Cardiac fibroblast (primary cell): ENCODE measurements around the gene ACOT8.

Source experiments
- DNase-seq, 2 donors: peaks; one replicate each; pipeline versions ENCODE4 v3.0.0 to v3.0.0-alpha.2; 2010; ENCODE audit warnings: low read depth in 2 of 2
- H3K4me3 ChIP-seq, 2 donors: replicated peaks in 1 of 2; 1 replicate in 1 of 2; 2 replicates in 1 of 2; pipeline ENCODE4 v1.5.1; 2011; ENCODE audit warnings: low read depth in 2 of 2, low read length in 2 of 2, mild to moderate bottlenecking in 2 of 2, moderate library complexity in 1 of 2
- TF ChIP-seq, protein P1 (sequence below): IDR thresholded peaks from one replicate; pipeline ENCODE4 v1.5.1; 2011; ENCODE audit warnings: low read depth, mild to moderate bottlenecking, low read length, inconsistent platforms

Gene ACOT8

DNA sequence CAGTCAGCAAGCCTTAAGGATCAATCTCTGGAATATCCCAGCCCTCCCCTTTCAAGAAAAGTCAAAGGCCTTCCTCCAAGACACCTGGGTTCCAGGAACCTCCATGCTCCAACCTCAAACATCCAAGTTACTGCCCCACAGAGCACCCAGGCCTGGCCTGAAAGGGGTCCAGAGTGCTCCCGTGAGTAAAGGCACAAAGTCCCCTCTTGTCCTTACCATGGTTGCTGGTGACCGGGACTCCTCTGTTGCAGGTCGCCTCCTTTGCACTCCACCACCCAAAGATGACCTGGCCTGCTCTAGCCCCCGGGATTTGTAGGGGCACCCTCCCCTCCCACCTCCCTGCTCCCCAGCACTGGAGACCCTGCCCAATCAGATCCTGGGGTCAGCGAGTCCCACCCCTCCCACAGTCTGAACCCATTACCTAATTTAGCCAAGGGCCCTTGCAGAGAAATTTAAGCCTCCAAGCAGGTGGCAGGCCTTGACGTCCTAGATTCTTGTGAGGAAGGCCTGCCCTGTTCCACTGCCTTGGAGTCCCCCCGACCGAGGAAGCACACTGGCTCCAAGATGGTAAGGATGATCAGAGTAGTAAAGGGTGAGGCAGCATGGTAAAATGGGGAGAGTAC is 30.1 kb downstream of the ACOT8 start, which contains the start of gene TNNC2:
TSS of gene TNNC2 (minus strand) at position 283 of the 623 bp plus-strand sequence. CDS start at position 219, 64 bp downstream.
- no peak within 1 kb of the TSS for H3K4me3 ChIP-seq
- DNase-seq = no peak
- TF ChIP-seq, protein P1, sequence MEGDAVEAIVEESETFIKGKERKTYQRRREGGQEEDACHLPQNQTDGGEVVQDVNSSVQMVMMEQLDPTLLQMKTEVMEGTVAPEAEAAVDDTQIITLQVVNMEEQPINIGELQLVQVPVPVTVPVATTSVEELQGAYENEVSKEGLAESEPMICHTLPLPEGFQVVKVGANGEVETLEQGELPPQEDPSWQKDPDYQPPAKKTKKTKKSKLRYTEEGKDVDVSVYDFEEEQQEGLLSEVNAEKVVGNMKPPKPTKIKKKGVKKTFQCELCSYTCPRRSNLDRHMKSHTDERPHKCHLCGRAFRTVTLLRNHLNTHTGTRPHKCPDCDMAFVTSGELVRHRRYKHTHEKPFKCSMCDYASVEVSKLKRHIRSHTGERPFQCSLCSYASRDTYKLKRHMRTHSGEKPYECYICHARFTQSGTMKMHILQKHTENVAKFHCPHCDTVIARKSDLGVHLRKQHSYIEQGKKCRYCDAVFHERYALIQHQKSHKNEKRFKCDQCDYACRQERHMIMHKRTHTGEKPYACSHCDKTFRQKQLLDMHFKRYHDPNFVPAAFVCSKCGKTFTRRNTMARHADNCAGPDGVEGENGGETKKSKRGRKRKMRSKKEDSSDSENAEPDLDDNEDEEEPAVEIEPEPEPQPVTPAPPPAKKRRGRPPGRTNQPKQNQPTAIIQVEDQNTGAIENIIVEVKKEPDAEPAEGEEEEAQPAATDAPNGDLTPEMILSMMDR = no peak

DNA sequence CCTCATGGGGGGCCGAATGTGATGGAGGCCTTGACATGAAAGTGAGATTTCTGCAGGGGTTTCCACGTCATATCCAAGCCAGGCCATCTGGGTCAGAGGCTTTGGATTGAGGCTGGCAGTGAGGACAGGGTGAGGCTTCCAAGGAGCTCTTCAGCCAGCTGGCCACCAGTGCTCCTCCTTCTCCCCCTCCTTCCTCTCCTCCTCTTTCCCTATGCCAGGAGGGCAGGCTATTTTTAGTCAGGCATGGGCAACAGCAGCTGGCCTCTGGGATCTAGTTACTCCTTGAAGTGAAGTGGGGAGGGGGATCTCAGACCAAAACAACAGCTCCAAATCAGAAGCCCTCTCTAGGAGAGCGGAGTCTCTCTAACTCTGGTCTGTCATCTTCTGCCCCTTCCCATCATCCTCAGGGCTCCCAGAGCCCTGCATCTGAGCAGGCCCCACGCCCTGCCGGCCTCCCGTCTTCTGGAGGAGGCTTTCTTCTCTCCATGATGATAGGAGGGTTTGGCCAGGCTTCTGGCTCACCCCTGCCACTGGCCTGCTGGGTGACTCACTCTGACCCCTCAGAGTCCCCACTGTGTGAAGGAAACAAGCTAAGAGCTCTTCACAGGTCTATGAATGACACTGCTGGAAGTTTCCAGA is 30.7 kb downstream of the ACOT8 start:
- no peak overlapping the region for H3K4me3 ChIP-seq
- peak; percentile 25 to 70 for DNase-seq
- TF ChIP-seq, protein P1 = no peak

DNA sequence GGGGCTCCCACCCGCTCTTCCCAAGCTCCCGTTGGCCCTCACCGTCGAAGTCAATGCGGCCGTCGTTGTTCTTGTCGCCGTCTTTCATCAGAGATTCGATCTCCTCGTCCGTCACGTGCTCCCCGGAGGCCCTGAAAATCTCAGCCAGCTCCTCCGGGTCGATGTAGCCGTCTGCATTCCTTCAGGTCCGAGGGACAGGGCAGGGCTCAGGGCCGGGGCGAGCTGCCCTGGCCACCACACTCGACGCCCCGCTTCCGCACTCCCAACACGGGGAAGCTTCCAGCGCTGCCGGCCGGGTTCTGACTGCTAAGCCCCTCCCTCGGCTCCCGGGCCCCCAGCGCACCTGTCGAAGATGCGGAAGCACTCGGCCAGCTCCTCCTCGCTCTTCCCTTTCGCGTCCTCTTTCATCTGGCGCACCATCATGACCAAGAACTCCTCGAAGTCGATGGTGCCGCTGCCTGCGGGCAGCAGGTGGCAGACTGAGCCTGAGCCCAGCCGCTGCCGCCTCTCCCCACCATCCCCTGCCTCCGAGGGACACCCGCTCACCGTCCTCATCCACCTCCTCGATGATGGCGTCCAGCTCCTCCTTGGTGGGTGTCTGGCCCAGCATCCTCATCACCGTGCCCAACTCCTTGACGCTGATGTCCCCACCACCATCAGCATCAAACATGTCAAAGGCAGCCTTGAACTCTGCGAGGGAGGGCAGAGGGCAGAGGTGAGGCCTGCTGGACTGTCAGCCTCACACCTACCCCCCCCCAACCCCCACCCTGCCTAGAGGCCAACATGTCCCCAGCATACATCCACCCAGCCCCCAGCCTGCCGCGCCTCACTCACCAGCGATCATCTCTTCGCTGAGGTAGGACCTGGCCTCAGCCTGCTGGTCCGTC is 33.0 kb downstream of the ACOT8 start:
- H3K4me3 ChIP-seq = no peak overlapping the region
- TF ChIP-seq, protein P1 = peak; percentile 63
- peak; percentile 50 to 66 for DNase-seq

DNA sequence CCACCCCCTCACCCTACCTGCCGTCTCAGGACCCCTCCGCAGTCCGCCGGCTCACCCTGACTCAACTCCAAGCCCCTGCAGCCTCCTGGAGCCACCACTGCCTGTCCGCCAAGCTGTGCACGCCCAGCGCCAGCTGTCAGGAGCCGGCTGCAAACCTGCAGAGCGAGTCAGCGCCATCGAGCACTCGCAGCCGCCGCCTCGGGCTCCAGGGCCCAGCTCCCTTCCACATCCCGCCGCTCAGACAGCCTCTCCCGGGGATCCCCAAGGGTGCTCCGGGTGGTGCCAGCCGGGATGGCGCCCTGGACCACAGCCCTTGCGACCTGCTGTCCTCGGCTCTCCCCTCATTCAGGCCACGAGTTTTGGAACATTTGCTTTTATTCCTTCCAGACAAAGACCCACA is 34.3 kb downstream of the ACOT8 start:
- TF ChIP-seq, protein P1 = no peak
- peak in 1 of 2 donors; percentile 29 for DNase-seq
- no peak overlapping the region for H3K4me3 ChIP-seq

DNA sequence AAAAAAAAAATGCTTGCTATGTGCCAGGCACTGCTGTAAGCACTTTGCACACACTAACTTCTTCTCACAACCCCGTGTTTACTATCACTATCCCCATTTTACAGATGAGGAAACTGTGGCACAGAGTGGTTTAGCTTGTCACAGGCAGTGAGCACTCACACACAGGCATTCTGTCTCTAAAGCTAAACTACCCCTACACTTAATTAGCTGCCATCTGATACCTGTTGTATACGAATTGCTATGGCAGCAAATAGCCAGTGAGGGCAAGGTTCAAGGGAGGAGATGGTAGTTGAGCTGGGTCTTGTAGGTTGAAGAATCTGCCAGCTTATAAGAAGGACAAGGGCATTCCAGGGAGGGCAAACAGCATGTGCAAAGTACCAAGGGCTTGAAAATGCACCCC is 35.2 kb downstream of the ACOT8 start:
- TF ChIP-seq, protein P1 = no peak
- no peak for DNase-seq
- H3K4me3 ChIP-seq = no peak overlapping the region

DNA sequence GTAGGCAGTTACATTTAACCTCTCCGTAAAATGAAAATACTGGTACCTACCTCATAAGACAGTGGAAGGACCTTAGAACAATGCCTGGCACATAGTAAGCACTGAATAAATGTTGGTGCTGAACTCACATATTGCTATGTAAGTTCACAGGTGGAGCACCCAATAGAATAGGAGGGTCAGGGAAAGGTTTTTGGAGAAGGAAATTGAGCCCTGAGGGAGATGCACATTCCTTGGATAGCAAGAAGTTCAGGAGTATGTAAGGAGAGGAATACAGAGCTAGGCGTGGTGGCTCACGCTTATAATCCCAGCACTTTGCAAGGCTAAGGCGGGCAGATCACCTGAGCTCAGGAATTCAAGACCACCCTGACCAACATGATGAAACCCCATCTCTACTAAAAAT is 37.7 kb downstream of the ACOT8 start:
- TF ChIP-seq, protein P1 = no peak

More for the DNA sequence above, 37.7 kb downstream of the ACOT8 start:
- H3K4me3 ChIP-seq = no peak overlapping the region
- DNase-seq = no peak
